Left ventricle myocardium inferior (tissue), 1 donor: ENCODE data around the gene HGF. TPM values are rescaled to one million over a fixed set of nuclear protein-coding genes. Genes with fewer than 3 reads are reported as not detected.

Experiments
- DNase-seq: peaks from one replicate; pipeline ENCODE4 v3.0.0-alpha.2; 2020
- H3K27ac ChIP-seq: fragments of 200-600 bp; replicated peaks from 2 replicates; pipeline ENCODE4 v1.8.0; 2021
- H3K27me3 ChIP-seq: fragments of 200-600 bp; 2 replicates; pipeline ENCODE4 v1.8.0; 2021; ENCODE audit warnings: low read depth
- H3K36me3 ChIP-seq: fragments of 200-600 bp; 2 replicates; pipeline ENCODE4 v1.8.0; 2021
- H3K4me1 ChIP-seq: fragments of 200-600 bp; 2 replicates; pipeline ENCODE4 v1.8.0; 2021
- H3K4me3 ChIP-seq: fragments of 200-600 bp; 2 replicates; pipeline ENCODE4 v1.8.0; 2021; ENCODE audit warnings: mild to moderate bottlenecking, moderate library complexity
- H3K9me3 ChIP-seq: fragments of 200-600 bp; replicated peaks from 2 replicates; pipeline ENCODE4 v1.8.0; 2021
- CTCF ChIP-seq: fragments of 200-600 bp; IDR thresholded peaks from 2 replicates; pipeline ENCODE4 v1.8.0; 2021; ENCODE audit warnings: antibody characterized with exemption, mild to moderate bottlenecking, borderline replicate concordance
- intact Hi-C: fragments of 100-400 bp; cut with micrococcal nuclease; formaldehyde crosslinking; loops from one replicate; pipeline ENCODE4 v1.11.0; 2022
- total RNA-seq: library from RNA; stranded (reverse); fragmentation: NEBNext Ultra II Directional; extraction: Animal tissue kit (Norgen Biotek cat#: 25700); gene quantifications from one replicate; pipeline ENCODE4 v1.2.1, GENCODE V29; 2021
- donor health status: DM: no; HTN: yes; CAD: no; lungs with severe emphysema.

Gene HGF
- total RNA-seq, 1 donor from 2014 or later = 2.3 TPM

GRCh38 chr7:81774551-81774950, 4.7 kb upstream of the HGF start:
- intact Hi-C loops = no loop called here
- H3K36me3 ChIP-seq = no peaks in the 10 kb centered on the region
- TF ChIP-seq CTCF = no peak
- H3K4me3 ChIP-seq = no peak overlapping the region
- H3K4me1 ChIP-seq = peaks cover 8% of the 10 kb centered on the region
- no peaks in the 10 kb centered on the region for H3K27me3 ChIP-seq
- no peak for DNase-seq
- no peaks in the 10 kb centered on the region for H3K9me3 ChIP-seq
- H3K27ac ChIP-seq = no peak overlapping the region

GRCh38 chr7:81770728-81771223, 929 bp upstream of the HGF start:
- intact Hi-C loops = no loop called here

GRCh38 chr7:81768951-81769778, 682 bp downstream of the HGF start:
- no peaks in the 10 kb centered on the region for H3K36me3 ChIP-seq
- peak overlapping the region; percentile 73 for H3K27ac ChIP-seq
- H3K9me3 ChIP-seq = no peaks in the 10 kb centered on the region
- DNase-seq = no peak
- TF ChIP-seq CTCF = no peak
- no peaks in the 10 kb centered on the region for H3K27me3 ChIP-seq
- H3K4me3 ChIP-seq = peak overlapping the region; percentile 63
- H3K4me1 ChIP-seq = peaks cover 12% of the 10 kb centered on the region
- intact Hi-C loops = no loop called here

More at GRCh38 chr7:81770728-81771223, 929 bp upstream of the HGF start:
- DNase-seq = no peak
- H3K27ac ChIP-seq = peak overlapping the region; percentile 73
- H3K36me3 ChIP-seq = no peaks in the 10 kb centered on the region
- H3K4me1 ChIP-seq = peaks cover 12% of the 10 kb centered on the region
- no peaks in the 10 kb centered on the region for H3K27me3 ChIP-seq
- TF ChIP-seq CTCF = no peak
- H3K4me3 ChIP-seq = peak overlapping the region; percentile 63
- no peaks in the 10 kb centered on the region for H3K9me3 ChIP-seq

GRCh38 chr7:81767926-81768325, 1.9 kb downstream of the HGF start:
- Histone ChIP-seq H3K27ac (peak overlapping the region; percentile 73), H3K36me3 (no peaks in the 10 kb centered on the region), H3K4me1 (peaks cover 12% of the 10 kb centered on the region), H3K4me3 (peak overlapping the region; percentile 63), H3K27me3 (no peaks in the 10 kb centered on the region), H3K9me3 (no peaks in the 10 kb centered on the region)
- no peak for TF ChIP-seq CTCF
- DNase-seq = no peak
- intact Hi-C loops = no loop called here

GRCh38 chr7:81761821-81762220, 8.0 kb downstream of the HGF start:
- Histone ChIP-seq H3K27ac (no peak overlapping the region), H3K27me3 (no peaks in the 10 kb centered on the region), H3K36me3 (no peaks in the 10 kb centered on the region), H3K4me3 (no peak overlapping the region), H3K4me1 (no peaks in the 10 kb centered on the region), H3K9me3 (no peaks in the 10 kb centered on the region)
- no peak for DNase-seq
- TF ChIP-seq CTCF = no peak
- intact Hi-C loops = no loop called here
